MM.1S (cell line): Measurements from ENCODE around the gene LOXHD1.

Experiments
- CTCF ChIP-seq: fragments of 300-600 bp; sonication (generic); IDR thresholded peaks from 2 replicates; pipeline ENCODE4 v1.5.1; 2016; ENCODE audit warnings: antibody characterized with exemption, low read length, mixed read lengths
- EZH2 ChIP-seq: fragments of 300-600 bp; sonication (generic); optimal IDR thresholded peaks from 2 replicates; pipeline ENCODE3; 2017; ENCODE audit warnings: low read depth, mild to moderate bottlenecking, antibody characterized with exemption, low read length, mixed read lengths
- EZH2phosphoT487 ChIP-seq: fragments of 300-600 bp; sonication (generic); IDR thresholded peaks from 2 replicates; pipeline ENCODE4 v1.6.1; 2018; ENCODE audit warnings: antibody characterized with exemption, low read length

- TF ChIP-seq CTCF: no peak
- no peak for TF ChIP-seq EZH2phosphoT487
- TF ChIP-seq EZH2: no peak
Observed at GRCh38 chr18:46693996-46694395, 37.0 kb upstream of the LOXHD1 start.
